ENCODE results near the gene LRRC36. TPM values are rescaled to one million over a fixed set of nuclear protein-coding genes. Genes with fewer than 3 reads are reported as not detected.

The LRRC36 gene
- total and polyA plus RNA-seq, 2 experiments from 2014 or later = 0.45 TPM; not detected in 1

DNA sequence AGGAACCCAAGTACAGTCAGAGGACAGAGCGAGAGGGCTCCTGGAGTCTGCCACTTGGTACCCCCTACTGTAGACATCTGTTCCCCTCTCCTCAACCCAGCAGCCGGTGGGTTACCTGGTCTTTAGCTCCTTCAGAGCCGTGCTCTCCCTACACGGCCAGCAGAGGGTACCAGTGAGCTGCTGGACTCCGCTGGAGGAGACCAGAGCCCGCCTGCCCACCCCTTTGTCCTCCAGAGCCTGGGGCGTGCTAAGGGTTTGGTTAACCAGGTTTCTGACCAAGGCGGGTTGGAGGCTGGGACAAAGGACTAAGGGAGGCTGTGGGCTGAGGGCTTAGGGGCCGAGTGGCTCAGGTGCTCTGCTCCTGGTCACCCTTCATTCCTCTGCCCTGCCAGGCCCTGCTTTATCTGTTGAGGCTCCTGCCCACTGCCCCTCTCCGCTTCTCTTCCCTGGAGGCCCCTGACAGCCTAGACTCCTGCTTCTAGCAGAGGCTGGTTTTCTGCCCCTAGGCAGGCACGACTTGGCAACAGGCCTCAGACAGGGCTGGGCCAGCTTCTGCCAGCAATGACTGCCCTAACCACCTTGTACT is 101.6 kb downstream of the LRRC36 start:
- peaks cover 16% of the 10 kb centered on the region for H3K4me1 ChIP-seq (ENCODE audit: low read depth)
- TF ChIP-seq CTCF (IDR thresholded peaks at IDR 0.05; ENCODE audit: low read depth, low read length) = peak; percentile 93
- no peak overlapping the region for H3K4me3 ChIP-seq
- peaks cover 49% of the 10 kb centered on the region for H3K27me3 ChIP-seq
- H3K36me3 ChIP-seq = no peaks in the 10 kb centered on the region
- H3K9me3 ChIP-seq (ENCODE audit: low read depth) = no peaks in the 10 kb centered on the region
- peak; percentile 75 to 88 for DNase-seq (ENCODE audit: low read depth in 1 of 2, low spot score in 1 of 2)
- H3K27ac ChIP-seq = no peak overlapping the region

DNA sequence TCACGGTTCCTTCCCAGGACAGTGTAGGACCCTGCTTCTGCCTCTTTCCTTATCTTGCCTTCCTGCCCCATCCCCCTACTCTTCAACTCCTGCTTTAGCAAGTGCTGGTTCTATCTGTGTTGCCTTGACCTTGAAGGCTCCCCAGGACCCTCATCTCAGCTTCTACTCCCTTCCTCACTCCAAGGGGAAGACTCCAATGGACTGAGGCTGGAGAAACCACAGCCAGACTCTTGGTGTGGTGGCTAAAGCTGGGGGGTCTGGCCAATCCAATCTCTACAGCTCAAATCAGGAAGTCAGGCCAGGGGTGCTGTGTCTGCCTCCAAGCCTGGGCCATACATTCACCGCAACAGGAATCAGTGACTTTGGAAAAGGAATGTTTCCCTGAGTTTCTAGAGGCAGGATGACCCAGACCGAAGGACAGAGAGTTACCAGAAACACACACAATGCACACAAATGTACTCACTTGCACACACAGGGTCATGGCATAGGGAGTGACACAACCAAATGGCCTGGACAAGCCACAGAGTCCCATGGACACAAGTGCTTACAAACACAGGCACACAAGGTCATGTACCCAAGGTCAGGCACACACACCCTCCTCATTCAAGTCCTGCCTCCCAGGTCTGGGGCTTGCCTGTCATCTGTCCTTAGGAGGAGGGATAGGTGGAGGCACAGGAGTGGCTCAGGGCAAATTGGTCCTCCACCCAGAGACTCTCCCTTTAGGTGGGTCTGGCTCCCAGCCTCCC is 102.6 kb downstream of the LRRC36 start:
- Histone ChIP-seq H3K4me1 (ENCODE audit: low read depth) (peaks cover 7% of the 10 kb centered on the region), H3K9me3 (ENCODE audit: low read depth) (no peaks in the 10 kb centered on the region), H3K36me3 (no peaks in the 10 kb centered on the region), H3K4me3 (no peak overlapping the region), H3K27me3 (peaks cover 56% of the 10 kb centered on the region), H3K27ac (no peak overlapping the region)
- DNase-seq (ENCODE audit: low read depth in 1 of 2, low spot score in 1 of 2) = no peak
- TF ChIP-seq CTCF (IDR thresholded peaks at IDR 0.05; ENCODE audit: low read depth, low read length) = no peak

GRCh38 chr16:67429799-67430503 is 103.3 kb downstream of the LRRC36 start:
- Histone ChIP-seq H3K27me3 (peaks cover 56% of the 10 kb centered on the region), H3K4me1 (ENCODE audit: low read depth) (peaks cover 4% of the 10 kb centered on the region), H3K36me3 (no peaks in the 10 kb centered on the region), H3K27ac (no peak overlapping the region), H3K9me3 (ENCODE audit: low read depth) (no peaks in the 10 kb centered on the region), H3K4me3 (peak overlapping the region; percentile 28)
- TF ChIP-seq CTCF (IDR thresholded peaks at IDR 0.05; ENCODE audit: low read depth, low read length) = no peak
- no peak for DNase-seq (ENCODE audit: low read depth in 1 of 2, low spot score in 1 of 2)

DNA sequence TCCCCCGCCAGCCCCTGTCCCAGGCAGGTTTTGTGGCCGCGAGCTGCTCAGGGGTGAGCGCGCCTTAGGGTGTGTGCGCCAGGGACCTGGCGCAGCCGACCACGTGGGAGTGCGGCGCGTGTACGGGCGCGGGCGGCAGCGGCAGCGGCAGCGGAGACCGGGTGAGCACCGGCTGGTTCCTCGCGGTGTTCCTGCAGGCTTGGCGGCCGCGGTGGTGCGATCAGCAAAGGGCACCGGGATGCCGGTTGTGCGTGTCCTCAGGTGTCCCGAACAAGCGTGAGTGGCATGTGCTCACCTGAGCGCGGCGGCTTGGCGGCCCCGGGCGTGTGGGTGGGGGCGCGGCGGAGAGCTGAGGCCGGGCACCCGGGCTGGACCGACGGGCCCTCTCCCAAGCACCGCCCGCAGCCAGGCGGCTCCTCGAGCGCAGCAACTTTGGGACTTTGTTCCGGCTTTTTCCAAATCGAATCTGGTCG is 103.9 kb downstream of the LRRC36 start:
- Histone ChIP-seq H3K27ac (no peak overlapping the region), H3K9me3 (ENCODE audit: low read depth) (no peaks in the 10 kb centered on the region), H3K4me1 (ENCODE audit: low read depth) (peaks cover 4% of the 10 kb centered on the region), H3K36me3 (no peaks in the 10 kb centered on the region), H3K27me3 (peaks cover 56% of the 10 kb centered on the region), H3K4me3 (peak overlapping the region; percentile 28)
- DNase-seq (ENCODE audit: low read depth in 1 of 2, low spot score in 1 of 2) = peak in 1 of 2 donors; percentile 41
- no peak for TF ChIP-seq CTCF (IDR thresholded peaks at IDR 0.05; ENCODE audit: low read depth, low read length)

GRCh38 chr16:67430977-67431774 is 104.6 kb downstream of the LRRC36 start, which contains the start of gene HSD11B2:
Gene HSD11B2 (plus strand): TSS chr16:67431121. CDS start chr16:67431249, 128 bp downstream.
- no peak within 1 kb of the TSS for H3K27ac ChIP-seq

More at GRCh38 chr16:67430977-67431774, 104.6 kb downstream of the LRRC36 start, which contains the start of gene HSD11B2:
- Histone ChIP-seq H3K9me3 (ENCODE audit: low read depth) (no peaks in the 10 kb centered on the region), H3K36me3 (no peaks in the 10 kb centered on the region), H3K4me1 (ENCODE audit: low read depth) (peaks cover 4% of the 10 kb centered on the region), H3K27me3 (peaks cover 56% of the 10 kb centered on the region), H3K4me3 (peak within 1 kb of the TSS; percentile 28)
- peak; percentile 52 to 77 for DNase-seq (ENCODE audit: low read depth in 1 of 2, low spot score in 1 of 2)
- TF ChIP-seq CTCF (IDR thresholded peaks at IDR 0.05; ENCODE audit: low read depth, low read length) = no peak
